Measurements from ENCODE around the gene NTRK3. TPM values are rescaled to one million over a fixed set of nuclear protein-coding genes. Genes with fewer than 3 reads are reported as not detected.

The NTRK3 gene
- total RNA-seq, 1 donor = under 0.01 TPM

DNA sequence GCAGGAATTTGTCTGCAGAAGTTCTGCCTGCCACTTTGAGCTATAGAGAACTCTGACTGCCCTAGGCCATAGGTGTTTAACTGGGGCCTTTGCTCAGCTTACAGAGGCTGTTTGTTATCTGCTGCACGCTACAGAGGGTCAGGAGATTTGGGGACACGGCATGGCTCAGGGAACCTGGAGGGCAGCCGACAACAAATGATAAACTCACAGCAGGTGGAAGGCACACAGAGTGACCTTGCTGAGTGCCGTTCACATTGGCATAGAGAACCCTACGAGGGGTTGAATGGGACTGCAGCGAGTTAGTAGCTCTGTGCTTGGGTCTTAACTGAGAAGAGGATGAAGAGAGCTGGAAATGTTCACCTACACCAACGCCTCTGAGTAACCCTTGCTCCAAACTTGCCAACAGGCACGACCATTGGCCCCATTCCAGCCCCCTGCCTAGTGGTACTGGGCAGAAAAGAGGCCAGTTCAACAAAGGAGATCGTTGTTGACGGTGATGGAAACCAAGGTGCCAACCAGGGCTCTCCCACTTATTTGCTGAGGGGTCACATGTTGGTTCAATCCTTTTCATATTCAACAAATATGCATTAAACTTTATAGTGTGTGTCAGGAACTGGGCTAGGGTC is 301.1 kb downstream of the NTRK3 start:
- DNase-seq (ENCODE audit: low read depth in 2 of 3, low spot score in 2 of 3) = no peak

DNA sequence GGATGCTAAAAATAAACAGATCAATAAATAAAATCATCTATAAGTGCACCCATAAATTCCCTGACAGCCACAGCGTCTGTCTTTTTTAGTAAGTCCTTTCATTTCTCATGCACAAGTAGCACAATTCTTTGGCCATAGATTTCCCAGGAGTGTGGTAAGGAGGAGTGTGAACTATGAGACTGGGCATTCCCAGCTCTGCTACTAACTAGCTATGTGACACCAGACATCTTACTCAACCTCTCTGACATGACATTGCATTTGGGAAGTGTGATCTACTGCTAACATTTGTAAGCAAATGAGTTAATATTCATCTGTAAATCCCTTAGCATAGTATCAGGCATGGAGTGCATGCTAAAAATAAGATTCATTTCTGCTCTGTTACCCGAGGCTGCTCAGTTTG is 301.7 kb downstream of the NTRK3 start:
- no peak for DNase-seq (ENCODE audit: low read depth in 2 of 3, low spot score in 2 of 3)

DNA sequence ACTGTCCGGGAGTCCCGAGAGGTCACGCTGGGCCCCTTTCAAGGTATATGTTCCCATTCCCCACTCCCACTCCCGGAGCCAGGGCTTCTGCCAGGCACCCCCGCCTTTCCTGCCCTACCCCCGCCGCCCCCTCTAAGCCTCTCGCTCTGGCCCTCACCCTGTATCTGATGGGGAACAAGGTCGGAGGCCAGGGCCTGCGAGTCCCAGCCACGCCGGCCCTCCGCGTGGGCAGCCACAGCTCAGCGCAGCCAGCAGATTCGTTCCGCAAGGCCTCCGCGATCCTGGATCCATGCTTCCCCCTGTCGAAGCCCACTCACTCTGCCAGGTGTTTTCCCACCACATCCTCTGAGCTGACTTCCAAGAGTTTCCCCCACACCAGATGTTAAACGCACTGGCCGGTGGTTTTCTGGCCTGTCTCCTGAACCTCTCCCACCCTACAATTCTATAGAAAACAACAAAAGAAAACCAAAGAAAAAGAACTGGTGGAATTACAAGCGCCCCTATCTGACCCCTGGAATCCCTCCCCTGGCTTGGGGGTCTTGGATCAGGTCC is 303.7 kb downstream of the NTRK3 start:
- no peak for DNase-seq (ENCODE audit: low read depth in 2 of 3, low spot score in 2 of 3)

DNA sequence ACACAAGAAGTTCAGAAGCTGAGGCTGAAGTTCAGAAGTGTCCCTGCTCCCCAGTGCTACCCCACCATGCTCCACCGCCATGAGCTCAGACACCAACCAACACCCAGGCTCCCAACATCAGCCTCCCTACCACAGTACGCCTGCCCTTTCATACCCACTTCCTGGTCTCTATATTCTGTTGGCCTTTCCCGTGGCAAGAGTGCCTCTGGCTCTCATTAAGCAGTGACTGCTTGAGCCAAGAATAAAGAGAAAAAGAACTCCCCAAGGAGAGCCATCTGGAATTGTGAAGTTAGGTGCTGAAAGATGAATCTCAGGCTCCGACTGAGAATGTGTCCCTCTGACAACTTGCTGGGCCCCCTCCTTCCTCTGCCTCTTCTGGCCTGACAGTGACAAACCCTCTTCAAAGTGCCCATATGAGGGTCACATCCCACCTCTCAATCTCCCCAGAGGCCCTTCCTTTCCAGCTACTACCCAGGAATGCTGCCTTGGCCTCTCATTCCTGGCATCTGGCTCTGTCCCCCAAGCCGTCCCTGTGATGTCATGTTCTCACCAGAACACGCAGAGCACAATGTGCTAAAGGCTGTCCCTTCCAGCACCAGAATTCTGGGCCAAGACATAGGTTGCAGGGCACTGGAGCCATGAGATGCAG is 306.8 kb downstream of the NTRK3 start:
- DNase-seq (ENCODE audit: low read depth in 2 of 3, low spot score in 2 of 3) = no peak

- DNase-seq (ENCODE audit: low read depth in 2 of 3, low spot score in 2 of 3) = no peak
These were observed 307.4 kb downstream of the NTRK3 start for GRCh38 chr15:87949151-87949574.

- no peak for DNase-seq (ENCODE audit: low read depth in 2 of 3, low spot score in 2 of 3)
These were observed 309.0 kb downstream of the NTRK3 start for GRCh38 chr15:87947560-87947959.

DNA sequence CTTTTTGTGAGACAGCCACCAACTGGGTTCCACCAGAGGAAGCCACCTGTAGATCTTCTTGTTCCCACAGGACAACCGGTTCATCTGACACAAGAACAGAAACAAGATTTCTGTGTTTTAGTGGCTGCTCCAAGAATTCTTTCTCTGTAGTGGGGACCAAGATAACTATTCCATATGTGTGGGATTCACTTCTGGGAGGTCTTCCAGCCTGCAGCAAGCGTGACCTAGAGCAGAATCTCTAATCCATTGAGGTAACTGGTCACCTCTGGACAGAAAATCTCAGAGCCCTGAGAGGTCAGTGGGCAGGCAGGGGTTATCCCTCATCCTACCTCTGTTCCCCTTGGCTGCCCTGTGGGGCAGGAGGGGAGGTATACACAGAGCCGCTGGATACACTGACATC is 311.3 kb downstream of the NTRK3 start:
- DNase-seq (ENCODE audit: low read depth in 2 of 3, low spot score in 2 of 3) = no peak

DNA sequence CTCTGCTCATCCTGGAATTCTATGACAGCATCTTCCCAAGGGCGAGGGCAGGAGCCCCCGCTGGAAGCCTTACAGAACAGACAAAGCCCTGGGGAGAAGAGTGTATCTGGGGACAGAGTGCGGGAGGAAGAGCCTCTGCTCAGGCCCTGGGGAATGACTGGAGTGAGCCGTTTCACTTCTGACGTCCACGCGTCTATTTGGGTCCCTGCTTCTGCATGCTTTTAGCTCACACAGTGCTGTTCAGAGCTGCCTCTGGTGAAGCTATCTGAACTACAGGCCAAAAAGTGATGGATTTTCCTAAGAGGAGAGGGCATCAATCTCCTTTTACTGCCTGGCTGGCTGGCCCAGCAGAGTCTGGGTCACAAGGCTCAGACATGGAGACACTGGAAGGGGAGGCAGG is 311.8 kb downstream of the NTRK3 start:
- DNase-seq (ENCODE audit: low read depth in 2 of 3, low spot score in 2 of 3) = no peak

GRCh38 chr15:87944050-87944449 is 312.5 kb downstream of the NTRK3 start:
- DNase-seq (ENCODE audit: low read depth in 2 of 3, low spot score in 2 of 3) = no peak

DNA sequence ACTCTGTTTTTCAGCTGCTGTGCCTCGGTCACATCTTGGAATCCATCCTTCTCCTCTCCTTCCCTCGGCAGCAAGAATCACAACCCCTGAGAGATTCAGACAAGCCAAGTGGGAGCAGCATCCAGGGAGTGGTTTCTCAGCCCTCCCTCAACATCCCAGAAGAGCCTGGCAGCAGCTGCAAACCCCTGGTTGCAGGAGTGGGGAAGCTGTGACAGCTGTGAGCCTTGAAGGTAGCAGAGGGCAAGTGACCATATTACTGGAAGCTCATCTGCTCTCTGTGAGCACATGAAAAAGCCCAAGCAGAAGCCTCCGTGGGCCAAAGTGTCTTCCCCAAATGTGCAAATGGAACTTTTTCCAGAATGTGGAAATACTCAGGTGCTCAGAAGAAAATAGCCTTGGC is 312.9 kb downstream of the NTRK3 start:
- no peak for DNase-seq (ENCODE audit: low read depth in 2 of 3, low spot score in 2 of 3)

DNA sequence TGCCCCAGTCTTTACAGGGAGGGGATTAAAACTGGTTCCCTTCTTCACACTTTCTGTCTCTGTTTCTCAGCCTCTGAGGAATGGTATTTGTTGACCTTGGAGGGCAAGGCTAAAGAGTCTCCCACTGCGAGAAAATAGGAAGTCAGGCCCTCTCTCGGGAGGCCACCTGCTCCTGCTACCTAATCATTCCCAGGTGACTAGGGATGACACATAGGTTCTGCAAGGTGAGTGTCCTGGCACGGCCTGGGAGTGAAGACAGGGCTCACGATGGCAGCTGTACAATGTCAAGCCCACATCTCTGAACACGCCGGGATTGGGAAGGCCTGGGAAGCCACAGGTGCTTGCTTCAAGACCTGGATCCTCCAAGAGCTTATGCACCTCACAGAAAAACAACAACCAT is 314.2 kb downstream of the NTRK3 start:
- DNase-seq (ENCODE audit: low read depth in 2 of 3, low spot score in 2 of 3) = no peak

- DNase-seq (ENCODE audit: low read depth in 2 of 3, low spot score in 2 of 3) = no peak
These were observed 314.9 kb downstream of the NTRK3 start for GRCh38 chr15:87941606-87942005.

DNA sequence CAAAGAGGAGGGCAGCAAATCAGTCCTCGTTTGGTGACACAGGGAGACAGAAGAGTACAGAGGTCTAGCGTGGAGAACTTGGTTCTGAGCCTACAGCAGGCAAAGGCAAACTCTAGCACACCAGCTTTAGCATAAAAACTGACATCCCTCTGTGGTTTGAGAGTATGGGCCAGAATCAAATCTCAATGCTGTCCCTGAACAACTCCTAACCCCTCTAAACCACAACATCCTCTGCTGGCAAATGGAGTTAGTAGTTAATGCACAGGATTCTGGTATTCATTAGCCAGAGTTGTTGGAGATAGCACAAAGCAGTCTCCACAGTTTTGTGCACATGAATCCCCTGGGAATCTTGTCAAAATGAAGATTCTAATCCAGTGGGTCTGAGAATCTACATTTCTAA is 315.8 kb downstream of the NTRK3 start:
- DNase-seq (ENCODE audit: low read depth in 2 of 3, low spot score in 2 of 3) = peak in 1 of 3 donors; percentile 29

- DNase-seq (ENCODE audit: low read depth in 2 of 3, low spot score in 2 of 3) = peak in 2 of 3 donors; percentile 5 to 23
These were observed 316.6 kb downstream of the NTRK3 start for GRCh38 chr15:87939848-87940457.

GRCh38 chr15:87938031-87938430 is 318.5 kb downstream of the NTRK3 start:
- DNase-seq (ENCODE audit: low read depth in 2 of 3, low spot score in 2 of 3) = peak in 1 of 3 donors; percentile 14

DNA sequence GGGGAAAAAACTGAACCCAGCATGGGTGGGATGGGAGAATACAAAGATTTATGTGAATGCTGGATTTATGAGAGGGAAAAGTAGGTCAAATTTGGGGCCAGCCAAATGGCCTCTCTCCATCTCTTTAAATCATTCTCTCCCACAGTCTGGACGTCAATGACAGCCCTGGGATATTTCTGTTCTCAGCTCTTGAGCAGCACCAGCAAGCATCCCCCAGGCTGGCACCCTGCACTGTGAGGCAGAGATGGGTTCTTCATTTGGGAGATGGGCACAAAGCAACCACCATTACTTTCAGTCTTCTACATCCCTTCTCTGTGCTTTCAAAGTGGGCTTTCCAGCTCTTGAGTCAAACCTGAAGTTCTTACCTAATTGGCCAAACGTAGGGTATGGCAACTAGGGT is 321.0 kb downstream of the NTRK3 start:
- no peak for DNase-seq (ENCODE audit: low read depth in 2 of 3, low spot score in 2 of 3)

DNA sequence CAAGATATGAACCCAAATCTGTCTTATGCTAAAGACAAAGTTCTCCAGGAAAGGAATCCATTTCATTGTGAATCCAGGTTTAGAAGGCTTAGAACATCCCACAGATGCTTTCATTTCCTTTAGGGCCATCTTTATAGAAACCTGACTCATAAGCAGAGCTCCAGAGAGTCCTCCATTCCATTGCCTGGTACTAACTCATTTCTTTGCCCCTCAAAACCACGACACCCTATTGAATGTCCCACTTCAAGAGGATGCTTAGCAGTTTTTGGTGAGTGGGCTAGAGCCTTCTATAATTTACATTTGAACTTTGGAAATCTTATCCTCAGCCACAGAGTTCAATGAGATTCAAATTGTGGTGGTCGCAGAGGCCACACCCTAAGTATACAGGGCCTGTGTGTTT is 325.0 kb downstream of the NTRK3 start:
- DNase-seq (ENCODE audit: low read depth in 2 of 3, low spot score in 2 of 3) = no peak

- DNase-seq (ENCODE audit: low read depth in 2 of 3, low spot score in 2 of 3) = no peak
These were observed 326.1 kb downstream of the NTRK3 start for GRCh38 chr15:87930457-87930856.

GRCh38 chr15:87929841-87930240 is 326.7 kb downstream of the NTRK3 start:
- no peak for DNase-seq (ENCODE audit: low read depth in 2 of 3, low spot score in 2 of 3)

DNA sequence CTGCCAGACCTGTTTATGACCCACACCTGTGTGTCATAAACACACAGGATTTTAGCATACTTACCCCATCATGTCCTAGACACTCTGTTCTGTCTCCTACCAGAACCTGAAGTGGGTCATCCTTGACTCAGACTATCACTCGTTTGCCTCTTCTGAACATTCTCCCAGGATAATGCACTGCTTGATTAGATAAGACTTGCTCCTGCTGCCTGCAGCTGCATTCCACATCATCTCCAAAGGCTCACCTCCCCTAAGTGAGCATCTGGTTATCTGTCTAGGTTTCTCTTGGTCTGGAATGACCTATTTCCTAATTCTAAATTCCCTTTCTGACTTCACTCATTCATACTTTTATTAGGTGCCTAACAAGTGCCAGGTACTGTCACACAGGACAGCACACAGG is 332.1 kb downstream of the NTRK3 start:
- no peak for DNase-seq (ENCODE audit: low read depth in 2 of 3, low spot score in 2 of 3)

GRCh38 chr15:87919064-87919463 is 337.5 kb downstream of the NTRK3 start:
- no peak for DNase-seq (ENCODE audit: low read depth in 2 of 3, low spot score in 2 of 3)

- no peak for DNase-seq (ENCODE audit: low read depth in 2 of 3, low spot score in 2 of 3)
These were observed 339.1 kb downstream of the NTRK3 start for GRCh38 chr15:87917480-87917879.

Measured in hematopoietic multipotent progenitor cell (in vitro differentiated cells).